PC-9 (cell line): Measurements from ENCODE around the gene EDEM1.
"Not testable (repeated sequence)": the region's sequence is repeated elsewhere in the genome, so short reads cannot be mapped to it uniquely, and the experiment has no call there.

Source experiments
- EZH2 ChIP-seq: fragments of 200-600 bp; sonication (generic); IDR thresholded peaks from 2 replicates; pipeline ENCODE4 v1.8.0; 2017; ENCODE audit warnings: antibody characterized with exemption, low read depth
- TF ChIP-seq, protein P1 (sequence below): fragments of 200-600 bp; sonication (generic); conservative IDR thresholded peaks from 2 replicates; pipeline ENCODE4 v1.6.1; 2017; ENCODE audit warnings: mixed run types, antibody characterized with exemption, mild to moderate bottlenecking, moderate library complexity

DNA sequence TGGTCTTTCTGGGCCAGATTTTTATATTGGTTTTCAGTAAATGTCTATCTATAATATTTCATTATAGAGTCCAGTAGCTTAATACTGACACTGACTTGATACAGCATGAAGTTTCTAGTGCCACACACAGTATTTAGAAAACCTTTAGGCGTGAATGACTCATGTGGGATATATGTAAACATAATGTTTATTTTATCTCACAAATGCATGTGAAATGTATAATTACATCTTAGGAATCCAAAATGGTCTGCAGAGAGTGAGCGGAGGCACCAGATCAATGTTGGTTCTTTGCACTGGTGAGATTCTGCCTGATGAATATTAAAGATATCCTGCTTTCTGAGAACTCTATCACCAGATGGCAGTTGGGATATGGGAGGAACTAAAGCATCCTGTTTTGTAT, 8.5 kb upstream of the EDEM1 start:
- TF ChIP-seq, protein P1, sequence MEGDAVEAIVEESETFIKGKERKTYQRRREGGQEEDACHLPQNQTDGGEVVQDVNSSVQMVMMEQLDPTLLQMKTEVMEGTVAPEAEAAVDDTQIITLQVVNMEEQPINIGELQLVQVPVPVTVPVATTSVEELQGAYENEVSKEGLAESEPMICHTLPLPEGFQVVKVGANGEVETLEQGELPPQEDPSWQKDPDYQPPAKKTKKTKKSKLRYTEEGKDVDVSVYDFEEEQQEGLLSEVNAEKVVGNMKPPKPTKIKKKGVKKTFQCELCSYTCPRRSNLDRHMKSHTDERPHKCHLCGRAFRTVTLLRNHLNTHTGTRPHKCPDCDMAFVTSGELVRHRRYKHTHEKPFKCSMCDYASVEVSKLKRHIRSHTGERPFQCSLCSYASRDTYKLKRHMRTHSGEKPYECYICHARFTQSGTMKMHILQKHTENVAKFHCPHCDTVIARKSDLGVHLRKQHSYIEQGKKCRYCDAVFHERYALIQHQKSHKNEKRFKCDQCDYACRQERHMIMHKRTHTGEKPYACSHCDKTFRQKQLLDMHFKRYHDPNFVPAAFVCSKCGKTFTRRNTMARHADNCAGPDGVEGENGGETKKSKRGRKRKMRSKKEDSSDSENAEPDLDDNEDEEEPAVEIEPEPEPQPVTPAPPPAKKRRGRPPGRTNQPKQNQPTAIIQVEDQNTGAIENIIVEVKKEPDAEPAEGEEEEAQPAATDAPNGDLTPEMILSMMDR: not testable (repeated sequence)
- TF ChIP-seq EZH2: not testable (repeated sequence)
